Measurements from ENCODE around the gene PRKG1.

The PRKG1 gene

GRCh38 chr10:51075043-51075872 is 971 bp downstream of the PRKG1 start:
- no peak for DNase-seq (ENCODE audit: low read depth, low spot score)
- no peak overlapping the region for H3K4me3 ChIP-seq (ENCODE audit: low read length)

GRCh38 chr10:51075873-51076229 is 1.6 kb downstream of the PRKG1 start:
- DNase-seq (ENCODE audit: low read depth, low spot score): no peak
- no peak overlapping the region for H3K4me3 ChIP-seq (ENCODE audit: low read length)

GRCh38 chr10:51076299-51076841 is 2.1 kb downstream of the PRKG1 start:
- no peak for DNase-seq (ENCODE audit: low read depth, low spot score)
- H3K4me3 ChIP-seq (ENCODE audit: low read length): no peak overlapping the region

- DNase-seq (ENCODE audit: low read depth, low spot score): no peak
- H3K4me3 ChIP-seq (ENCODE audit: low read length): no peak overlapping the region
Observed at GRCh38 chr10:51077074-51077473, 2.8 kb downstream of the PRKG1 start.

- DNase-seq (ENCODE audit: low read depth, low spot score): no peak
- H3K4me3 ChIP-seq (ENCODE audit: low read length): no peak overlapping the region
Observed at GRCh38 chr10:51077507-51077906, 3.2 kb downstream of the PRKG1 start.

GRCh38 chr10:51079331-51079730 is 5.0 kb downstream of the PRKG1 start:
- no peak overlapping the region for H3K4me3 ChIP-seq (ENCODE audit: low read length)
- no peak for DNase-seq (ENCODE audit: low read depth, low spot score)

- H3K4me3 ChIP-seq (ENCODE audit: low read length): no peak overlapping the region
- no peak for DNase-seq (ENCODE audit: low read depth, low spot score)
Observed at GRCh38 chr10:51079766-51080165, 5.5 kb downstream of the PRKG1 start.

- H3K4me3 ChIP-seq (ENCODE audit: low read length): no peak overlapping the region
- DNase-seq (ENCODE audit: low read depth, low spot score): no peak
Observed at GRCh38 chr10:51080311-51081006, 6.2 kb downstream of the PRKG1 start.

GRCh38 chr10:51082857-51083256 is 8.6 kb downstream of the PRKG1 start:
- no peak for DNase-seq (ENCODE audit: low read depth, low spot score)
- H3K4me3 ChIP-seq (ENCODE audit: low read length): no peak overlapping the region

GRCh38 chr10:51083356-51083853 is 9.1 kb downstream of the PRKG1 start:
- no peak overlapping the region for H3K4me3 ChIP-seq (ENCODE audit: low read length)
- DNase-seq (ENCODE audit: low read depth, low spot score): no peak

- H3K4me3 ChIP-seq (ENCODE audit: low read length): no peak overlapping the region
- DNase-seq (ENCODE audit: low read depth, low spot score): no peak
Observed at GRCh38 chr10:51085204-51085603, 10.9 kb downstream of the PRKG1 start.

GRCh38 chr10:51086710-51087109 is 12.4 kb downstream of the PRKG1 start:
- no peak overlapping the region for H3K4me3 ChIP-seq (ENCODE audit: low read length)
- DNase-seq (ENCODE audit: low read depth, low spot score): no peak

GRCh38 chr10:51087114-51087513 is 12.8 kb downstream of the PRKG1 start:
- no peak for DNase-seq (ENCODE audit: low read depth, low spot score)
- no peak overlapping the region for H3K4me3 ChIP-seq (ENCODE audit: low read length)

- no peak for DNase-seq (ENCODE audit: low read depth, low spot score)
- no peak overlapping the region for H3K4me3 ChIP-seq (ENCODE audit: low read length)
Observed at GRCh38 chr10:51090190-51090589, 15.9 kb downstream of the PRKG1 start.

GRCh38 chr10:51092402-51092801 is 18.1 kb downstream of the PRKG1 start:
- no peak for DNase-seq (ENCODE audit: low read depth, low spot score)
- no peak overlapping the region for H3K4me3 ChIP-seq (ENCODE audit: low read length)

- no peak for DNase-seq (ENCODE audit: low read depth, low spot score)
- H3K4me3 ChIP-seq (ENCODE audit: low read length): no peak overlapping the region
Observed at GRCh38 chr10:51095444-51095843, 21.2 kb downstream of the PRKG1 start.

- no peak overlapping the region for H3K4me3 ChIP-seq (ENCODE audit: low read length)
- no peak for DNase-seq (ENCODE audit: low read depth, low spot score)
Observed at GRCh38 chr10:51097546-51097945, 23.3 kb downstream of the PRKG1 start.

- no peak for DNase-seq (ENCODE audit: low read depth, low spot score)
- no peak overlapping the region for H3K4me3 ChIP-seq (ENCODE audit: low read length)
Observed at GRCh38 chr10:51100221-51100620, 25.9 kb downstream of the PRKG1 start.

- no peak for DNase-seq (ENCODE audit: low read depth, low spot score)
Observed at GRCh38 chr10:51103554-51104217, 29.4 kb downstream of the PRKG1 start.

More at GRCh38 chr10:51103554-51104217, 29.4 kb downstream of the PRKG1 start:
- no peak overlapping the region for H3K4me3 ChIP-seq (ENCODE audit: low read length)

Measured in Jurkat, Clone E6-1 (cell line).